ENCODE measurements around the gene GIMAP1.

The GIMAP1 gene

DNA sequence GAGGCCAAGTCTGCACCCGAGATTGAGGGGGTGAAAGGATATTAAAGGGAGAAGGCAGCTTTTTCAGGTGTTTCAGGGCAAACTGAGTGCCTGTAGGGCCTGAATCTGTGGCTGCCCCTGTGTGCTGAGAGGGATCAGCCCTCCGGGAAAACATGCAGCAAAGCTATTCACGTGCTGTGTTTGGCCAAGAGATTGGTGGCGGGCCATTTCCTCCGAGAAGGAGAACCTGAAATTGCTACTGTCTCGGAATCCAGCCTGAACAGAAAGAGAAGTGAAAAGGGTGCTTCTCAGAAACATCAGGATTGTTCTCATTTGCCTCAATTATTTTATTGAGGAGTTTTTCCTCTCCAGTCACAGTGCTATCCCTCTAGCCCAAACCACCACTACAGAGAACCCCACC is 36.8 kb downstream of the GIMAP1 start:
- DNase-seq = no peak

DNA sequence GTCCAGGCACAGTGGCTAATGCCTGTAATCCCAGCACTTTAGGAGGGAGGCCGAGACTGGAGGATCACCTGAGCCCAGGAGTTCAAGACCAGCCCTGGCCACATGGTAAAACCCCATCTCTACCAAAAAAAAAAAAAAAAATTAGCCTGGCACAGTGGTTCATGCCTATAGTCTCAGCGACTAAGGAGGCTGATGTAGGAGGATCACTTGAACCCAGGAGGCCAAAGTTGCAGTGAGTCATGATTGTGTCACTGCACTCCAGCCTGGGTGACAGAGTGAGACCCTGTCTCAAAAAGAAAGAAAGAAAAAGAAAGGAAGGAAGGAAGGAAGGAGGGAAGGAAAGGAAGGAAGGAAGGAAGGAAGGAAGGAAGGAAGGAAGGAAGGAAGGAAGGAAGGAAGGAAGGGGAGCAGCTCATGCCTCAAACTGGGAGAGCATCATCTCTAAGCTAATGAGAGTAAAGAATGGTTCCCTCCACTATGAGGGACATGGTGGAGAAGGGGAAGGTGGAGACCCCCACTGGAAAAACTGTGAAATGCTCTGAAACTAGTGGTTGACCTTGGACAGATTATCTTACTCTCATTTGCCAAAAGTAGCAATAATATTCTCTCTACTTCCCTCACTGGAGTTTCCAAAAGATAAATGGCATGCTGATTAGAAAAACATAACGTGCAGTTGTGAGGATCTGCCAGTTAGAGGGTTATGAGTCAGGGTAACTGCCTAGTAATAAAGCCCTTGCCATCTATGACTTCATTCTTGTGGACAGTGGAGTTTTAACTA is 37.6 kb downstream of the GIMAP1 start:
- DNase-seq = no peak

DNA sequence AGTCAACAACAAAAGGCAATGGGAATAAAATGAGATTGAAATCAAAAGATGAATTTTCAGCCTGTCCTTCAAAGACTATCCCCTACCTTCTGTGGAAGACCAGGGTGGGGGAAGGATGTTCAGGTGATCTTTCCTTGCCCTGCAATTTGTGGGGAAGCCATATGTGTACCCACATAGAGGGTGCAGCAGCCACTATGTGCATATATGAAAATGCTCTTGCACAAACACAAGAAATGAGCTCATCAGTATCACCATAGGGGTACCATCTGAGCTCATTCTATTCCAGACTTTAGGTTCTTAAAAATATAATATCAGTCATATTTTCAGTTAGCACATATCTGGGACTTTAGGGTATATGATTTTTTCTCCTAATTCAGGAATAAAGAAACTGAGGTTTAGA is 38.5 kb downstream of the GIMAP1 start:
- no peak for DNase-seq

DNA sequence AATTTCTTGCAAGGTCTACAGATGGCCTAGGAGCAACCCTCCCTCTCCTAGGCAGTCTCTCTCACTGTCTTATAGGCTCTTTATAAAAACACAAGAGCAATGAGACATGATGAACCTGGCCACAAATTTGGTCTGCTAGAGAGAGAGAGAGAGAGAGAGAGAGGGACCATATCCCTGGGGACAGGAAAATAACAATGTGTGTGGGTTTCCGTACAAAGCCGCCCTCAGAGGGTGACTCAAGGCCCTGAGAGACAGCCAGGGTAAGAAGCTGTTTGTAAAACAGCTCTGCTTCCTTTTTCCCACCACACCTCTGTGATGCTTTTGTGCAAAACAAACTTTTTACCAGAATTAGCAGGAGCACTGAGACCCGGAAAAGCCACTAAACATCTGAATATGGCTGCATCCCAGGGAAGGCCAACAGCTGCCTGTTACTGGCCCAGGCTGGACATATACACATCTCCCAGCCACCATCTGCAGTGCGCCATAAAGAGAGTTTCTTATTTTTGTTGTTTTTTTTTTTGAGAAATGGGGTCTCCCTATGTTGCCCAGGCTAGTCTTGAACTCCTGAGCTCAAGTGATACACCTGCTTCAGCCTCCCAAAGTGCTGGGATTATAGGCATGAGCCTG is 39.2 kb downstream of the GIMAP1 start:
- DNase-seq = no peak

DNA sequence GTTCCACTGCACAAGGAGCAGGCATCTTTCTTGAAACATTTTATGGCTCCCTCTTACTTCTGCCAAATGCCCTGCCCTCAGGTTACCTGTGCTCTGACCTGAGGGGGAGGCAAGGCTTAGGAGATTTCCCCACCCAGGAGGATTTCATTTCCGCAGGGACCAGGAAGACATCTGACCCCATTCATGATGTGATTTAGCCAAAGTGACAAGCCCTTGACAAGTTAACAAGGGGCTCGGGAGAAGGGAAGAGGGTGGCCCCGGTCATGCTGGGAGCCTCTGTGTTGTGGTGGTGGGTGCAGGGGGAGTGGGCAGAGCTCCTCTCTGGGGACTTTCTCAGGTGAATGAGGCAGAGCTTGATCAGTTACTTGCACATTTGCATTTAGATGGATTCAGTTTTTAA is 39.8 kb downstream of the GIMAP1 start:
- no peak for DNase-seq

DNA sequence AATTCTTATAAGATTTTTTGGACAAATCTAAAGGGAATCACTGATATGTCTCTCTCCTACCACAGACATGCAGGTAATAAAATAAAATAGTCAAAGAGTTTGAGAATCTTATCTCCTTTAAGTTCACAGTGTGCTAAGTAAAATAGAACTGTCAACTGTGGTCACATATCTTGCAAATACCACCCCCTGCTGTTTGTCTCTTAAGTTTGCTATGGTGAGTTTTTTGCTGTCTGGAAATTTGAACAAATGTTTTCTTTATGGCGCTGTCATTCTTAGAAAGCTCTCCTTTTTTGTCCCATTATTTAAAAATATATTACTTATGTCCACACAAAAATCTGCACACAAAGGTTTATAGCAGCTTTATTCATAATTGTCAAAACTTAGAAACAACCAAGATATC is 40.4 kb downstream of the GIMAP1 start:
- DNase-seq = no peak

DNA sequence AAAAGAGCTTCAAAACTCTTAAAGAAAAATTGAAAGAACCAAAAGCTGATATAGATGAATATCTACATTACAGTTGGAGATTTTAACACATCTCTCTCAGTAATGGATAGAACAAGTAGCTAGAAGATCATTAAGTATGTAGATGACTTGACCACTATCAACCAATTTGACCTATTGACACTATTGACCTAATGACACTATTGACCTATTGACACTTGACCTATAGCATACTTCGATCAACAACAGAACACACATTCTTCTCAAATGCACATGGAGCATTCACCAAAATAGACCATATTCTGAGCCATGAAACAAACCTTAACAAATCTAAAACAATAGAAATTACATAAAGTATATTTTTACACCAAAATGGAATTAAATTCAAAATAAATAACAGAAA is 43.1 kb downstream of the GIMAP1 start:
- DNase-seq = no peak

DNA sequence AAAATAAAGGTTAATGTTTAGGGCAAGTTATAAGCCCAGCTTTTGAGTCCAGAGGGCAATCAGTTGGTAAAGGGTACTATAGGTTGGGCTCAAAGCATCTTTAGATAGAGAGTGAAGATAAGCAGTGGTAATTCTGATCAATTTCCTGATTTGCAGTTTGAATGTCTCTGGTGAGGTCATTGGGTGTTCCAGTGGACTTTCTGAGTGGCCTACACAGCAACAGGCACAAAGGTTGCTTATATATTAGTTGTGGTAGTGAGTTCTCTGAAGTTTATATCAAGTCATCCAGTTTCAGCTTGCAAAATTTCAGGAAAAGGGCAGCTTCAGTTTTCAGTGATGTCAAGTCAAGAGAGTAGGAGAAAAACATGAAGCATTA is 49.9 kb downstream of the GIMAP1 start:
- DNase-seq = no peak

DNA sequence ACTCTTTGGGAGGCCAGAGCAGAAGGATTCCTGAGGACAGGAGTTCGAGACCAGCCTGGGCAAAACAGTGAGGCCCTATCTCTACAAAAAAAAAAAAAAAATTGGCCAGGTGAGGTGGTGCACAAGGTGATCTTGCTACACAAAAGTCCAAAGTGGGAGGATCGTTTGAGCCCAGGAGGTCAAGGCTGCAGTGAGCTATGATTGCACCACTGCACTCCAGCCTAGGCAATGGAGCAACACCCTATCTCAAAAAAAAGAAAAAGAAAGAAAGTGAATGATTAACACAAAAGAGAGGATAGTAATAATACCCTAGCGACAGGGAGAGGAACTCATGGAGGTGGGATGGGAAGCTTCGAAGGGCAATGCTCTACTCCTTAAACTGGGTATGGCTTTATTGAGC is 53.4 kb downstream of the GIMAP1 start:
- DNase-seq = no peak

Measured in HCEC 1CT (cell line).